ENCODE measurements around the gene GABRR1.

The GABRR1 gene

DNA sequence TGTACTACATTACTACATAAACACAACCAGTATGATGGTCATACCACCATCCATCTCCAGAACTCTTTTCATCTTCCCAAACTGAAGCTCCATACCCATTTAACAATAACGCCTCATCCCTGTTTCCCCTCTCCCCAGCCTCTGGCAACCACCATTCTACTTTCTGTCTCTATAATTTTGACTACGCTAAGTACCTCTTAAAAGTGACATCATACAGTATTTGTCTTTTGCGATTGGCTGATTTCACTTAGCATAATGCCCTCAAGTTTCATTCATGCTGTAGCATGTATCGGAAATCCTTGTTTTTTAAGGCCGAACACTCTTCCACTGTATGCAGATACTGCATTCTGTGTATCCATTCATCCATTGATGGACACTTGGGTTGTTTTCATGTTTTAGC is 29.7 kb downstream of the GABRR1 start:
- TF ChIP-seq, protein P1, sequence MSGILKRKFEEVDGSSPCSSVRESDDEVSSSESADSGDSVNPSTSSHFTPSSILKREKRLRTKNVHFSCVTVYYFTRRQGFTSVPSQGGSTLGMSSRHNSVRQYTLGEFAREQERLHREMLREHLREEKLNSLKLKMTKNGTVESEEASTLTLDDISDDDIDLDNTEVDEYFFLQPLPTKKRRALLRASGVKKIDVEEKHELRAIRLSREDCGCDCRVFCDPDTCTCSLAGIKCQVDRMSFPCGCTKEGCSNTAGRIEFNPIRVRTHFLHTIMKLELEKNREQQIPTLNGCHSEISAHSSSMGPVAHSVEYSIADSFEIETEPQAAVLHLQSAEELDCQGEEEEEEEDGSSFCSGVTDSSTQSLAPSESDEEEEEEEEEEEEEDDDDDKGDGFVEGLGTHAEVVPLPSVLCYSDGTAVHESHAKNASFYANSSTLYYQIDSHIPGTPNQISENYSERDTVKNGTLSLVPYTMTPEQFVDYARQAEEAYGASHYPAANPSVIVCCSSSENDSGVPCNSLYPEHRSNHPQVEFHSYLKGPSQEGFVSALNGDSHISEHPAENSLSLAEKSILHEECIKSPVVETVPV (CRISPR knock-in tag; IDR thresholded peaks at IDR 0.05), result no peak
- TF ChIP-seq TCF4 (CRISPR knock-in tag; IDR thresholded peaks at IDR 0.05; ENCODE audit: borderline replicate concordance), result no peak
- no peak for TF ChIP-seq RARB (CRISPR knock-in tag; IDR thresholded peaks at IDR 0.05)
- no peak for TF ChIP-seq SNAI2 (CRISPR knock-in tag; IDR thresholded peaks at IDR 0.05)
- no peak for TF ChIP-seq ZC3H10 (CRISPR knock-in tag; IDR thresholded peaks at IDR 0.05)
- TF ChIP-seq ZNF565 (CRISPR knock-in tag; conservative IDR thresholded peaks at IDR 0.05; ENCODE audit: low read depth), result no peak
- TF ChIP-seq ZNF8 (CRISPR knock-in tag; IDR thresholded peaks at IDR 0.05), result no peak
- TF ChIP-seq, protein P2, sequence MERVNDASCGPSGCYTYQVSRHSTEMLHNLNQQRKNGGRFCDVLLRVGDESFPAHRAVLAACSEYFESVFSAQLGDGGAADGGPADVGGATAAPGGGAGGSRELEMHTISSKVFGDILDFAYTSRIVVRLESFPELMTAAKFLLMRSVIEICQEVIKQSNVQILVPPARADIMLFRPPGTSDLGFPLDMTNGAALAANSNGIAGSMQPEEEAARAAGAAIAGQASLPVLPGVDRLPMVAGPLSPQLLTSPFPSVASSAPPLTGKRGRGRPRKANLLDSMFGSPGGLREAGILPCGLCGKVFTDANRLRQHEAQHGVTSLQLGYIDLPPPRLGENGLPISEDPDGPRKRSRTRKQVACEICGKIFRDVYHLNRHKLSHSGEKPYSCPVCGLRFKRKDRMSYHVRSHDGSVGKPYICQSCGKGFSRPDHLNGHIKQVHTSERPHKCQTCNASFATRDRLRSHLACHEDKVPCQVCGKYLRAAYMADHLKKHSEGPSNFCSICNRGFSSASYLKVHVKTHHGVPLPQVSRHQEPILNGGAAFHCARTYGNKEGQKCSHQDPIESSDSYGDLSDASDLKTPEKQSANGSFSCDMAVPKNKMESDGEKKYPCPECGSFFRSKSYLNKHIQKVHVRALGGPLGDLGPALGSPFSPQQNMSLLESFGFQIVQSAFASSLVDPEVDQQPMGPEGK (CRISPR knock-in tag; IDR thresholded peaks at IDR 0.05; ENCODE audit: borderline replicate concordance), result no peak
- TF ChIP-seq, protein P3, sequence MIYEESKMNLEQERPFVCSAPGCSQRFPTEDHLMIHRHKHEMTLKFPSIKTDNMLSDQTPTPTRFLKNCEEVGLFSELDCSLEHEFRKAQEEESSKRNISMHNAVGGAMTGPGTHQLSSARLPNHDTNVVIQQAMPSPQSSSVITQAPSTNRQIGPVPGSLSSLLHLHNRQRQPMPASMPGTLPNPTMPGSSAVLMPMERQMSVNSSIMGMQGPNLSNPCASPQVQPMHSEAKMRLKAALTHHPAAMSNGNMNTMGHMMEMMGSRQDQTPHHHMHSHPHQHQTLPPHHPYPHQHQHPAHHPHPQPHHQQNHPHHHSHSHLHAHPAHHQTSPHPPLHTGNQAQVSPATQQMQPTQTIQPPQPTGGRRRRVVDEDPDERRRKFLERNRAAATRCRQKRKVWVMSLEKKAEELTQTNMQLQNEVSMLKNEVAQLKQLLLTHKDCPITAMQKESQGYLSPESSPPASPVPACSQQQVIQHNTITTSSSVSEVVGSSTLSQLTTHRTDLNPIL (CRISPR knock-in tag; IDR thresholded peaks at IDR 0.05; ENCODE audit: low read depth), result no peak
- TF ChIP-seq ZFP30 (CRISPR knock-in tag; IDR thresholded peaks at IDR 0.05), result no peak
- TF ChIP-seq, protein P4, sequence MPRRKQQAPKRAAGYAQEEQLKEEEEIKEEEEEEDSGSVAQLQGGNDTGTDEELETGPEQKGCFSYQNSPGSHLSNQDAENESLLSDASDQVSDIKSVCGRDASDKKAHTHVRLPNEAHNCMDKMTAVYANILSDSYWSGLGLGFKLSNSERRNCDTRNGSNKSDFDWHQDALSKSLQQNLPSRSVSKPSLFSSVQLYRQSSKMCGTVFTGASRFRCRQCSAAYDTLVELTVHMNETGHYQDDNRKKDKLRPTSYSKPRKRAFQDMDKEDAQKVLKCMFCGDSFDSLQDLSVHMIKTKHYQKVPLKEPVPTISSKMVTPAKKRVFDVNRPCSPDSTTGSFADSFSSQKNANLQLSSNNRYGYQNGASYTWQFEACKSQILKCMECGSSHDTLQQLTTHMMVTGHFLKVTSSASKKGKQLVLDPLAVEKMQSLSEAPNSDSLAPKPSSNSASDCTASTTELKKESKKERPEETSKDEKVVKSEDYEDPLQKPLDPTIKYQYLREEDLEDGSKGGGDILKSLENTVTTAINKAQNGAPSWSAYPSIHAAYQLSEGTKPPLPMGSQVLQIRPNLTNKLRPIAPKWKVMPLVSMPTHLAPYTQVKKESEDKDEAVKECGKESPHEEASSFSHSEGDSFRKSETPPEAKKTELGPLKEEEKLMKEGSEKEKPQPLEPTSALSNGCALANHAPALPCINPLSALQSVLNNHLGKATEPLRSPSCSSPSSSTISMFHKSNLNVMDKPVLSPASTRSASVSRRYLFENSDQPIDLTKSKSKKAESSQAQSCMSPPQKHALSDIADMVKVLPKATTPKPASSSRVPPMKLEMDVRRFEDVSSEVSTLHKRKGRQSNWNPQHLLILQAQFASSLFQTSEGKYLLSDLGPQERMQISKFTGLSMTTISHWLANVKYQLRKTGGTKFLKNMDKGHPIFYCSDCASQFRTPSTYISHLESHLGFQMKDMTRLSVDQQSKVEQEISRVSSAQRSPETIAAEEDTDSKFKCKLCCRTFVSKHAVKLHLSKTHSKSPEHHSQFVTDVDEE (CRISPR knock-in tag; IDR thresholded peaks at IDR 0.05), result no peak
- no peak for TF ChIP-seq ZNF70 (CRISPR knock-in tag; IDR thresholded peaks at IDR 0.05)
- no peak for TF ChIP-seq OSR1 (CRISPR knock-in tag; IDR thresholded peaks at IDR 0.05)
- TF ChIP-seq PPARA (CRISPR knock-in tag; IDR thresholded peaks at IDR 0.05; ENCODE audit: borderline replicate concordance), result no peak
- TF ChIP-seq, protein P5, sequence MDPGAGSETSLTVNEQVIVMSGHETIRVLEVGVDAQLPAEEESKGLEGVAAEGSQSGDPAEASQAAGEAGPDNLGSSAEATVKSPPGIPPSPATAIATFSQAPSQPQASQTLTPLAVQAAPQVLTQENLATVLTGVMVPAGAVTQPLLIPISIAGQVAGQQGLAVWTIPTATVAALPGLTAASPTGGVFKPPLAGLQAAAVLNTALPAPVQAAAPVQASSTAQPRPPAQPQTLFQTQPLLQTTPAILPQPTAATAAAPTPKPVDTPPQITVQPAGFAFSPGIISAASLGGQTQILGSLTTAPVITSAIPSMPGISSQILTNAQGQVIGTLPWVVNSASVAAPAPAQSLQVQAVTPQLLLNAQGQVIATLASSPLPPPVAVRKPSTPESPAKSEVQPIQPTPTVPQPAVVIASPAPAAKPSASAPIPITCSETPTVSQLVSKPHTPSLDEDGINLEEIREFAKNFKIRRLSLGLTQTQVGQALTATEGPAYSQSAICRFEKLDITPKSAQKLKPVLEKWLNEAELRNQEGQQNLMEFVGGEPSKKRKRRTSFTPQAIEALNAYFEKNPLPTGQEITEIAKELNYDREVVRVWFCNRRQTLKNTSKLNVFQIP (CRISPR knock-in tag; IDR thresholded peaks at IDR 0.05; ENCODE audit: borderline replicate concordance, low read depth), result no peak
- no peak for TF ChIP-seq TOX (CRISPR knock-in tag; IDR thresholded peaks at IDR 0.05; ENCODE audit: borderline replicate concordance)
- no peak for TF ChIP-seq ARNTL (CRISPR knock-in tag; IDR thresholded peaks at IDR 0.05; ENCODE audit: borderline replicate concordance, low read depth)
- ATAC-seq, result no peak

DNA sequence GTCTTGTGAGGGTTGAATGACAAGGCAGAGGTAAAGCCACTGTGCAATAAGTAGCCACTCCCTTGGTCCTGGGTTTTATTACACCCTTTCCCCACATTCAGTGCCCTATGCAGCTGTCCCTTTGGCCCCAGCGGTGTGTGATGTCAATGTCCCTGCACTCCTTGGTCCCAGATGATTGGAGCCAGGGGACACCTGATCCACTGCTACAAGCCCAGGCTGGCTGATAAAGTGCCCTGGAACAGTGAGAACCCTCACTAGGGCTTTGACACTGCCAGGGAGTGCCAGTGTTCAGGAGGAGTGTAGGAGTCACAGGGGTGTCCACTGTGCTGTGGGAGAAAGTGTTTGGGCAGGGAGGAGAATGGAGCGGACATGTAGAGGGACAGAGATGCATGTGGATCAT is 30.4 kb downstream of the GABRR1 start:
- TF ChIP-seq TOX (CRISPR knock-in tag; IDR thresholded peaks at IDR 0.05; ENCODE audit: borderline replicate concordance), result no peak
- TF ChIP-seq, protein P2 (CRISPR knock-in tag; IDR thresholded peaks at IDR 0.05; ENCODE audit: borderline replicate concordance), result no peak
- no peak for TF ChIP-seq ZNF70 (CRISPR knock-in tag; IDR thresholded peaks at IDR 0.05)
- TF ChIP-seq, protein P4 (CRISPR knock-in tag; IDR thresholded peaks at IDR 0.05), result no peak
- no peak for ATAC-seq
